ENCODE data around the gene GCN1.

GCN1 gene

GRCh38 chr12:120172053-120172452 is 22.5 kb downstream of the GCN1 start:
- no peak for DNase-seq

GRCh38 chr12:120170631-120171030 is 23.9 kb downstream of the GCN1 start:
- no peak for DNase-seq

- no peak for DNase-seq
Measured at GRCh38 chr12:120169946-120170345, 24.6 kb downstream of the GCN1 start.

GRCh38 chr12:120168337-120168736 is 26.2 kb downstream of the GCN1 start:
- DNase-seq, result no peak

GRCh38 chr12:120167529-120168095 is 26.9 kb downstream of the GCN1 start:
- no peak for DNase-seq

- no peak for DNase-seq
Measured at GRCh38 chr12:120164293-120164692, 30.2 kb downstream of the GCN1 start.

- DNase-seq, result no peak
Measured at GRCh38 chr12:120162763-120163162, 31.8 kb downstream of the GCN1 start.

- DNase-seq, result no peak
Measured at GRCh38 chr12:120161852-120162251, 32.7 kb downstream of the GCN1 start.

GRCh38 chr12:120159509-120160237 is 34.8 kb downstream of the GCN1 start:
- DNase-seq, result no peak

- no peak for DNase-seq
Measured at GRCh38 chr12:120158351-120158750, 36.2 kb downstream of the GCN1 start.

- no peak for DNase-seq
Measured at GRCh38 chr12:120157678-120158077, 36.8 kb downstream of the GCN1 start.

- no peak for DNase-seq
Measured at GRCh38 chr12:120156315-120157259, 37.9 kb downstream of the GCN1 start.

GRCh38 chr12:120155072-120155471 is 39.4 kb downstream of the GCN1 start:
- DNase-seq, result no peak

GRCh38 chr12:120150919-120151525 is 43.5 kb downstream of the GCN1 start:
- no peak for DNase-seq

- no peak for DNase-seq
Measured at GRCh38 chr12:120148011-120148410, 46.5 kb downstream of the GCN1 start.

GRCh38 chr12:120145164-120145563 is 49.4 kb downstream of the GCN1 start:
- DNase-seq, result no peak

GRCh38 chr12:120144215-120144614 is 50.3 kb downstream of the GCN1 start:
- no peak for DNase-seq

- DNase-seq, result no peak
Measured at GRCh38 chr12:120142231-120142877, 52.2 kb downstream of the GCN1 start.

GRCh38 chr12:120141336-120141735 is 53.2 kb downstream of the GCN1 start:
- no peak for DNase-seq

- no peak for DNase-seq
Measured at GRCh38 chr12:120140603-120141002, 53.9 kb downstream of the GCN1 start.

- no peak for DNase-seq
Measured at GRCh38 chr12:120139958-120140357, 54.6 kb downstream of the GCN1 start.

- no peak for DNase-seq
Measured at GRCh38 chr12:120138366-120138765, 56.1 kb downstream of the GCN1 start.

- no peak for DNase-seq
Measured at GRCh38 chr12:120137833-120138232, 56.7 kb downstream of the GCN1 start.
